HepG2 (cell line): Measurements from ENCODE around the gene INTS2. TPM values are rescaled to one million over a fixed set of nuclear protein-coding genes. Genes with fewer than 3 reads are reported as not detected.

Experiments used
- CAMTA2 ChIP-seq: sonication (generic); formaldehyde crosslinking; IDR thresholded peaks from 2 replicates; pipeline ENCODE4 v1.4.0; 2020; ENCODE audit warnings: mild to moderate bottlenecking, missing genetic modification reagents, borderline replicate concordance
- CBX1 ChIP-seq: IDR thresholded peaks from one replicate; pipeline ENCODE4 v1.6.1; 2016; ENCODE audit warnings: antibody characterized with exemption, low read depth
- CEBPG ChIP-seq: IDR thresholded peaks from 2 replicates; pipeline ENCODE4 v1.6.1; 2016
- ETV5 ChIP-seq: IDR thresholded peaks from 2 replicates; pipeline ENCODE4 v1.6.1; 2018; ENCODE audit warnings: missing biosample characterization, missing genetic modification reagents, inconsistent platforms, borderline replicate concordance
- GMEB1 ChIP-seq: sonication (generic); formaldehyde crosslinking; IDR thresholded peaks from 2 replicates; pipeline ENCODE4 v1.5.1; 2020; ENCODE audit warnings: missing genetic modification reagents, mild to moderate bottlenecking, borderline replicate concordance
- HDAC2 ChIP-seq: sonication (generic); formaldehyde crosslinking; IDR thresholded peaks from 2 replicates; pipeline ENCODE4 v1.4.0; 2020; ENCODE audit warnings: missing genetic modification reagents
- JUNB ChIP-seq: sonication (generic); formaldehyde crosslinking; IDR thresholded peaks from 2 replicates; pipeline ENCODE4 v1.8.0; 2022; ENCODE audit warnings: missing genetic modification reagents, mild to moderate bottlenecking, borderline replicate concordance
- KDM4B ChIP-seq: sonication (generic); formaldehyde crosslinking; IDR thresholded peaks from 2 replicates; pipeline ENCODE4 v1.4.0; 2020; ENCODE audit warnings: missing genetic modification reagents
- MAZ ChIP-seq, 2 experiments: sonication (generic) in 1 of 2; formaldehyde crosslinking in 1 of 2; IDR thresholded peaks; 2 replicates each; pipeline versions ENCODE4 v1.5.0 to v1.6.1; 2012 to 2020; ENCODE audit warnings: low read depth in 2 of 2, mild to moderate bottlenecking in 2 of 2, borderline replicate concordance in 1 of 2, improper control_type of control experiment in 1 of 2, low read length in 1 of 2, missing genetic modification reagents in 1 of 2, moderate library complexity in 1 of 2
- NR2F2 ChIP-seq: IDR thresholded peaks from 2 replicates; pipeline ENCODE4 v1.6.1; 2012; ENCODE audit warnings: low read depth, inconsistent platforms, borderline replicate concordance
- RARG ChIP-seq: sonication (generic); formaldehyde crosslinking; IDR thresholded peaks from 2 replicates; pipeline ENCODE4 v1.4.0; 2020; ENCODE audit warnings: low read depth, mild to moderate bottlenecking, missing genetic modification reagents
- SMAD1 ChIP-seq: sonication (generic); formaldehyde crosslinking; IDR thresholded peaks from 2 replicates; pipeline ENCODE4 v1.4.0; 2020; ENCODE audit warnings: missing genetic modification reagents, low read depth, mild to moderate bottlenecking, borderline replicate concordance
- TERF1 ChIP-seq: sonication (generic); formaldehyde crosslinking; IDR thresholded peaks from 2 replicates; pipeline ENCODE4 v1.8.0; 2022; ENCODE audit warnings: mild to moderate bottlenecking, missing genetic modification reagents, moderate library complexity
- YEATS2 ChIP-seq: sonication (generic); formaldehyde crosslinking; IDR thresholded peaks from 2 replicates; pipeline ENCODE4 v1.4.0; 2020; ENCODE audit warnings: missing genetic modification reagents, borderline replicate concordance
- ZFP36L2 ChIP-seq: sonication (generic); formaldehyde crosslinking; IDR thresholded peaks from 2 replicates; pipeline ENCODE4 v1.4.0; 2020; ENCODE audit warnings: missing genetic modification reagents
- ZNF101 ChIP-seq: sonication (generic); formaldehyde crosslinking; IDR thresholded peaks from 2 replicates; pipeline ENCODE4 v1.4.0; 2020; ENCODE audit warnings: mild to moderate bottlenecking, low read depth, missing genetic modification reagents, borderline replicate concordance
- ZNF224 ChIP-seq: sonication (generic); formaldehyde crosslinking; IDR thresholded peaks from 2 replicates; pipeline ENCODE4 v1.5.0; 2020; ENCODE audit warnings: mild to moderate bottlenecking, missing genetic modification reagents
- ZNF615 ChIP-seq: sonication (generic); formaldehyde crosslinking; IDR thresholded peaks from 2 replicates; pipeline ENCODE4 v1.5.0; 2020; ENCODE audit warnings: mild to moderate bottlenecking, missing genetic modification reagents, borderline replicate concordance
- ZNF879 ChIP-seq: sonication (generic); formaldehyde crosslinking; IDR thresholded peaks from 2 replicates; pipeline ENCODE4 v1.8.1; 2023; ENCODE audit warnings: missing genetic modification reagents
- polyA plus RNA-seq, 8 experiments: library from polyadenylated mRNA; depleted of rRNA in 3 of 8; stranded (reverse) in 7 of 8; unstranded in 1 of 8; fragments of >200 nt; fragmentation: Illumina TruSeq in 4 of 8; extraction: Trizol in 4 of 8; gene quantifications; 2 replicates each; pipeline versions ENCODE4 v1.2.1 to v1.2.3, GENCODE V29; 2011 to 2016; ENCODE audit warnings: low read depth in 4 of 8, missing spikeins in 1 of 8, mixed read lengths in 1 of 8; ENCODE audit not compliant: insufficient read depth in 1 of 8
- total RNA-seq, 5 experiments: library from RNA; depleted of rRNA; stranded (reverse); fragments of >200 nt; fragmentation: Illumina TruSeq; extraction: Trizol; gene quantifications; 2 replicates each; pipeline ENCODE4 v1.2.3, GENCODE V29; 2016; ENCODE audit warnings: low read depth in 1 of 5
- TF ChIP-seq, protein P1 (sequence below): sonication (generic); formaldehyde crosslinking; IDR thresholded peaks from 2 replicates; pipeline ENCODE4 v1.5.1; 2020; ENCODE audit warnings: mild to moderate bottlenecking, missing genetic modification reagents, borderline replicate concordance

The INTS2 gene
- total and polyA plus RNA-seq, 2 of the 13 experiments (the other 11 are each of a cell fraction or from before 2014, with no cell fraction given): 20.5 to 30.2 TPM

GRCh38 chr17:61862975-61863800 lies 64.6 kb downstream of the INTS2 start, which contains the start of gene BRIP1 (continued):
- peak; percentile 58; the same call in 1 of the 2 replicates for TF ChIP-seq GMEB1 (CRISPR knock-in tag)
- TF ChIP-seq ZNF615 (CRISPR knock-in tag): no peak
- no peak for TF ChIP-seq CEBPG (CRISPR knock-in tag)
- TF ChIP-seq, protein P1, sequence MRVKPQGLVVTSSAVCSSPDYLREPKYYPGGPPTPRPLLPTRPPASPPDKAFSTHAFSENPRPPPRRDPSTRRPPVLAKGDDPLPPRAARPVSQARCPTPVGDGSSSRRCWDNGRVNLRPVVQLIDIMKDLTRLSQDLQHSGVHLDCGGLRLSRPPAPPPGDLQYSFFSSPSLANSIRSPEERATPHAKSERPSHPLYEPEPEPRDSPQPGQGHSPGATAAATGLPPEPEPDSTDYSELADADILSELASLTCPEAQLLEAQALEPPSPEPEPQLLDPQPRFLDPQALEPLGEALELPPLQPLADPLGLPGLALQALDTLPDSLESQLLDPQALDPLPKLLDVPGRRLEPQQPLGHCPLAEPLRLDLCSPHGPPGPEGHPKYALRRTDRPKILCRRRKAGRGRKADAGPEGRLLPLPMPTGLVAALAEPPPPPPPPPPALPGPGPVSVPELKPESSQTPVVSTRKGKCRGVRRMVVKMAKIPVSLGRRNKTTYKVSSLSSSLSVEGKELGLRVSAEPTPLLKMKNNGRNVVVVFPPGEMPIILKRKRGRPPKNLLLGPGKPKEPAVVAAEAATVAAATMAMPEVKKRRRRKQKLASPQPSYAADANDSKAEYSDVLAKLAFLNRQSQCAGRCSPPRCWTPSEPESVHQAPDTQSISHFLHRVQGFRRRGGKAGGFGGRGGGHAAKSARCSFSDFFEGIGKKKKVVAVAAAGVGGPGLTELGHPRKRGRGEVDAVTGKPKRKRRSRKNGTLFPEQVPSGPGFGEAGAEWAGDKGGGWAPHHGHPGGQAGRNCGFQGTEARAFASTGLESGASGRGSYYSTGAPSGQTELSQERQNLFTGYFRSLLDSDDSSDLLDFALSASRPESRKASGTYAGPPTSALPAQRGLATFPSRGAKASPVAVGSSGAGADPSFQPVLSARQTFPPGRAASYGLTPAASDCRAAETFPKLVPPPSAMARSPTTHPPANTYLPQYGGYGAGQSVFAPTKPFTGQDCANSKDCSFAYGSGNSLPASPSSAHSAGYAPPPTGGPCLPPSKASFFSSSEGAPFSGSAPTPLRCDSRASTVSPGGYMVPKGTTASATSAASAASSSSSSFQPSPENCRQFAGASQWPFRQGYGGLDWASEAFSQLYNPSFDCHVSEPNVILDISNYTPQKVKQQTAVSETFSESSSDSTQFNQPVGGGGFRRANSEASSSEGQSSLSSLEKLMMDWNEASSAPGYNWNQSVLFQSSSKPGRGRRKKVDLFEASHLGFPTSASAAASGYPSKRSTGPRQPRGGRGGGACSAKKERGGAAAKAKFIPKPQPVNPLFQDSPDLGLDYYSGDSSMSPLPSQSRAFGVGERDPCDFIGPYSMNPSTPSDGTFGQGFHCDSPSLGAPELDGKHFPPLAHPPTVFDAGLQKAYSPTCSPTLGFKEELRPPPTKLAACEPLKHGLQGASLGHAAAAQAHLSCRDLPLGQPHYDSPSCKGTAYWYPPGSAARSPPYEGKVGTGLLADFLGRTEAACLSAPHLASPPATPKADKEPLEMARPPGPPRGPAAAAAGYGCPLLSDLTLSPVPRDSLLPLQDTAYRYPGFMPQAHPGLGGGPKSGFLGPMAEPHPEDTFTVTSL (CRISPR knock-in tag): no peak
- TF ChIP-seq YEATS2: no peak; the same call in none of the 2 replicates
- 0 out of 2 replicates have a peak, but pooled peaks have one; percentile 71 for TF ChIP-seq ZNF879 (CRISPR knock-in tag)
- TF ChIP-seq ETV5: peak; percentile 39; the same call in 1 of the 2 replicates
- TF ChIP-seq KDM4B: no peak
- peak; percentile 12; the same call in 1 of the 2 replicates for TF ChIP-seq NR2F2
- no peak for TF ChIP-seq CBX1
- peak; percentile 76; the same call in 1 of the 2 replicates for TF ChIP-seq MAZ (IDR thresholded peaks at IDR 0.05; ENCODE audit: borderline replicate concordance, low read depth, low read length)
- peak; percentile 36; the same call in 1 of the 2 replicates for TF ChIP-seq MAZ (CRISPR knock-in tag; IDR thresholded peaks at IDR 0.05; ENCODE audit: low read depth)
- no peak for TF ChIP-seq JUNB (CRISPR knock-in tag)
- peak; percentile 81; the same call in 1 of the 2 replicates for TF ChIP-seq RARG (CRISPR knock-in tag)
- 0 out of 2 replicates have a peak, but pooled peaks have one; percentile 24 for TF ChIP-seq HDAC2 (CRISPR knock-in tag)
- TF ChIP-seq ZNF101: no peak; the same call in 1 of the 2 replicates
- no peak for TF ChIP-seq TERF1
- TF ChIP-seq SMAD1 (CRISPR knock-in tag): peak; percentile 26; the same call in 1 of the 2 replicates
- TF ChIP-seq ZNF224: no peak
- TF ChIP-seq ZFP36L2: no peak
- TF ChIP-seq CAMTA2: peak; percentile 87; the same call in 1 of the 2 replicates
